Measurements from ENCODE around the gene NHERF1. TPM values are rescaled to one million over a fixed set of nuclear protein-coding genes. Genes with fewer than 3 reads are reported as not detected.

The NHERF1 gene
- total RNA-seq, 1 experiment from 2014 or later, result 34.0 TPM

- DNase-seq (ENCODE audit: low spot score), result peak; percentile 48
Measured at GRCh38 chr17:74807925-74808324, 59.5 kb downstream of the NHERF1 start.

DNA sequence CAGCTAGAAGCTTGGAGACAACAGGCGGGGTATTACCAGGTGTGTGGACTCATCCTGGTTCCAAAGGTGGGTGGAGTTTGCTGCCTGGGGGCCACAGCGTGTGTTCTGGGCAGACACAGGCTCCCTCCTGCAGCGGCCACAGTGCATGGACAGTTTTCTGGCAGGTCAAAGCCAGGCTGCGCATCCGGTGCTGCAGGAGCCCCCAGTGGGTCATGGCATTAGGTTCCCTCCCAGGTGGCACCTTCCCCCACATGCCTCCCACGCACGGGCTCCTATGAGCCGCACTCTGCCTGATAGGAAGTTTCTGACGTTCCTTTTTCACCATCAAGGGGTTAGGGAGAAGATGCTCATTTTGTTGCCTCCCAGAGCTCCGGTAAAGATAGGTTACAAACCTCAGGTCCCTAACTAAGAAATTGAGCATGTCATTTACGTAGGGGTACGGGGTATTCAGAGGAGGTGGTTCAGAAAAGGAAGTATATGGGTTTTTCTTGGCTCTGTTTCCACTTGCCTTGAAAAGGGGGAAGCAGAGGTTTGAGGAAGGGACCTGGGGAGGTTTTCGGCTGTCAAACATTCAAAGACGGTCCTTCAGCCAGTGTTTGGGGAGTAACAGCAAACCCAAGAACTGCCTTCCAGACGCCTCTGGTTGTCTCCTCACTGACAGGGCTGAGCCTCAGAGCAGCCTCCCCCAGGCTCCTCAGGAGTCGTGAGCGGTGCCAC is 60.4 kb downstream of the NHERF1 start:
- no peak for DNase-seq (ENCODE audit: low spot score)

- no peak for DNase-seq (ENCODE audit: low spot score)
Measured at GRCh38 chr17:74810699-74811485, 62.5 kb downstream of the NHERF1 start.

GRCh38 chr17:74812109-74813009 is 63.9 kb downstream of the NHERF1 start:
- DNase-seq (ENCODE audit: low spot score), result no peak

GRCh38 chr17:74814453-74814852 is 66.0 kb downstream of the NHERF1 start:
- no peak for DNase-seq (ENCODE audit: low spot score)

DNA sequence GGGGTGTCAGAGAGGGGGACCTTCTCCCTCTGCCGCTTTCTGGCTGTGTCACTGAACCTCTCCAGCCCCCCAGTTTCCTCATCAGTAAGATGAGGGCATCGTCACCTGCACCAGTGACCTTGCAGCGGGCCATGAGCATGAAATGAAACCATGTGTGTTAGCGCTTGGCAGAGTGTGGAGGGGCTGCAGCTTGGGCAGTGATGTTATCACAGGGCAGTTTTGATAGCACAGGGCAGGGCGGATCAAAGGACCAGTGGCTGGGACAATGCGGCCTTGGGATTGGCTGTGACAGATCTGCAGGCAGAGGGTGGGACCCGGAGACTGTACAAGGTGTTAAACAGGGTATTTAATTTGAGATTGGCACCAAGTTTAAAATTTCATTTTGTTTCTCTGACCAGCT is 66.6 kb downstream of the NHERF1 start:
- no peak for DNase-seq (ENCODE audit: low spot score)

- DNase-seq (ENCODE audit: low spot score), result no peak
Measured at GRCh38 chr17:74815550-74816370, 67.3 kb downstream of the NHERF1 start.

- DNase-seq (ENCODE audit: low spot score), result no peak
Measured at GRCh38 chr17:74816905-74817620, 68.6 kb downstream of the NHERF1 start.

DNA sequence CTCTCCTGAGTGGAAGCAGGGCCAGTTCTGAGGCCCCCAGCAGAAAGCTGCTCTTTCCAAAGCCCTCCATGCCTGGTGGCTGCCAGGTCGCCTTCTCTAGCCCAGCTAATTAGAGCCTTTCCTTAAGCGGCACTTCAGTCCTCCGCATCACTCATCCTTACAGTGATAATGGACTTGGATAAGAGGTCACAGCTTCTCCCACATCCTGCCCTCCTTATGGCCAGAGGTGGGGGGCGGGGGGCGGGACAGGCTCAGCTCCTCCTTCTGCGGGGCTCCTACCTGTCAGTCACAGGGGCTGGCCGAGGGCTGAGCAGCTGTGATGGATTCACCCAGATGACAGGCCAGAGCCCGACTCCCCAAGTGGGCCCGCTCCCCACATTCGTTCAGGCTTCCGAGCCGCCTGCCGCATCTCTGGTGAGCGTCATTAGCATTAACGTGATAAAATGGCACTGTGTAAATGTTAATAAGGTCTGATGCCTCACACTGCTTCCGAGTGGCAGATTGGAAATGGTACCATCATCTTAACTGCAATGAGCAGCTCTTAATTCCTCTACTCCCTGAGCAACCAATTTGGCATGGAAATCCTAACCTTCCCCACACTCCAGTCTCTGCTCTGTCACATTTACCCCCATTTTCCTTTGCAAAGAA is 70.0 kb downstream of the NHERF1 start:
- no peak for DNase-seq (ENCODE audit: low spot score)

Other genes with a start within 250 kb of the NHERF1 start
- not detected in 2 replicates for gene CD300LB, start 217.2 kb upstream of the NHERF1 start, total RNA-seq (2014; rRNA removed; shearing (Covaris generic))
- gene CD300C, start 202.5 kb upstream of the NHERF1 start, total RNA-seq (2014; rRNA removed; shearing (Covaris generic)), result 0.37 and 0.45 TPM in 2 replicates
- 0.78 TPM in 1 of 2 replicates, not detected in the other for gene CD300H, start 181.1 kb upstream of the NHERF1 start, total RNA-seq (2014; rRNA removed; shearing (Covaris generic))
- not detected in 2 replicates for gene CD300LD, start 156.3 kb upstream of the NHERF1 start, total RNA-seq (2014; rRNA removed; shearing (Covaris generic))
- not detected in 2 replicates for gene CD300E, start 124.9 kb upstream of the NHERF1 start, total RNA-seq (2014; rRNA removed; shearing (Covaris generic))
- gene CD300LF, start 35.7 kb upstream of the NHERF1 start, total RNA-seq (2014; rRNA removed; shearing (Covaris generic)), result not detected in 2 replicates
- gene RAB37, start 11.4 kb upstream of the NHERF1 start, total RNA-seq (2014; rRNA removed; shearing (Covaris generic)), result not detected in 2 replicates
- 25.3 and 35.8 TPM in 2 replicates for gene NAT9, start 27.7 kb downstream of the NHERF1 start, total RNA-seq (2014; rRNA removed; shearing (Covaris generic))
- gene GRIN2C, start 111.3 kb downstream of the NHERF1 start, total RNA-seq (2014; rRNA removed; shearing (Covaris generic)), result 0.12 TPM in 1 of 2 replicates, not detected in the other
- gene FDXR, start 124.4 kb downstream of the NHERF1 start, total RNA-seq (2014; rRNA removed; shearing (Covaris generic)), result 22.1 and 30.0 TPM in 2 replicates
- not detected in 2 replicates for gene FADS6, start 145.0 kb downstream of the NHERF1 start, total RNA-seq (2014; rRNA removed; shearing (Covaris generic))
- 0.54 TPM in 1 of 2 replicates, not detected in the other for gene USH1G, start 174.6 kb downstream of the NHERF1 start, total RNA-seq (2014; rRNA removed; shearing (Covaris generic))
- gene OTOP2, start 175.6 kb downstream of the NHERF1 start, total RNA-seq (2014; rRNA removed; shearing (Covaris generic)), result not detected in 2 replicates
- not detected in 2 replicates for gene OTOP3, start 187.3 kb downstream of the NHERF1 start, total RNA-seq (2014; rRNA removed; shearing (Covaris generic))
- gene HID1, start 224.1 kb downstream of the NHERF1 start, total RNA-seq (2014; rRNA removed; shearing (Covaris generic)), result 0.15 TPM in 1 of 2 replicates, not detected in the other
- 3.3 and 5.8 TPM in 2 replicates for gene CDR2L, start 239.0 kb downstream of the NHERF1 start, total RNA-seq (2014; rRNA removed; shearing (Covaris generic))